Liver (tissue), 9 donors: Measurements from ENCODE around the gene PRKN. TPM values are rescaled to one million over a fixed set of nuclear protein-coding genes. Genes with fewer than 3 reads are reported as not detected.

ENCODE experiments used
- DNase-seq: peaks from one replicate; pipeline ENCODE4 v3.0.0-alpha.2; 2017; ENCODE audit warnings: low spot score
- H3K27ac ChIP-seq, 2 donors: one replicate each; pipeline ENCODE4 v1.7.0; 2013; ENCODE audit warnings: inconsistent platforms in 2 of 2, low read length in 2 of 2, control low read depth in 1 of 2, low read depth in 1 of 2, mild to moderate bottlenecking in 1 of 2
- H3K27me3 ChIP-seq, 4 donors: one replicate each; pipeline versions ENCODE4 v1.6.1 to v1.7.0; 2013; ENCODE audit warnings: low read length in 3 of 4, inconsistent platforms in 1 of 4, mild to moderate bottlenecking in 1 of 4, moderate library complexity in 1 of 4; ENCODE audit not compliant: control insufficient read depth in 4 of 4, insufficient read depth in 4 of 4
- H3K36me3 ChIP-seq, 4 donors: one replicate each; pipeline versions ENCODE4 v1.6.1 to v1.7.0; 2013; ENCODE audit warnings: low read length in 3 of 4, mild to moderate bottlenecking in 3 of 4, low read depth in 1 of 4, moderate library complexity in 1 of 4; ENCODE audit not compliant: control insufficient read depth in 4 of 4, insufficient read depth in 3 of 4
- H3K4me1 ChIP-seq, 4 donors: one replicate each; pipeline versions ENCODE4 v1.6.1 to v1.7.0; 2013; ENCODE audit warnings: low read length in 3 of 4, mild to moderate bottlenecking in 3 of 4, moderate library complexity in 1 of 4; ENCODE audit not compliant: control insufficient read depth in 4 of 4, insufficient read depth in 4 of 4
- H3K4me3 ChIP-seq, 3 donors: one replicate each; pipeline versions ENCODE4 v1.6.1 to v1.7.0; 2013; ENCODE audit warnings: low read length in 3 of 3, control low read depth in 1 of 3, low read depth in 1 of 3, mild to moderate bottlenecking in 1 of 3
- H3K9ac ChIP-seq, 2 donors: one replicate each; pipeline ENCODE4 v1.7.0; 2013; ENCODE audit warnings: low read length in 2 of 2, mild to moderate bottlenecking in 2 of 2, moderate library complexity in 2 of 2, control low read depth in 1 of 2, low read depth in 1 of 2
- H3K9me3 ChIP-seq, 4 donors: one replicate each; pipeline versions ENCODE4 v1.6.1 to v1.7.0; 2013; ENCODE audit warnings: low read length in 3 of 4; ENCODE audit not compliant: control insufficient read depth in 4 of 4
- EGR1 ChIP-seq, 2 donors: IDR thresholded peaks; 2 replicates each; pipeline ENCODE4 v1.6.1; 2016 to 2018; ENCODE audit warnings: antibody characterized with exemption in 2 of 2, low read depth in 2 of 2
- FOXA1 ChIP-seq: IDR thresholded peaks from 2 replicates; pipeline ENCODE4 v1.6.1; 2016; ENCODE audit warnings: antibody characterized with exemption
- GABPA ChIP-seq, 2 donors: IDR thresholded peaks in 1 of 2; conservative IDR thresholded peaks in 1 of 2; 2 replicates each; pipeline ENCODE4 v1.6.1; 2016; ENCODE audit warnings: antibody characterized with exemption in 2 of 2, mild to moderate bottlenecking in 1 of 2, moderate library complexity in 1 of 2
- HNF4A ChIP-seq, 2 donors: conservative IDR thresholded peaks; 2 replicates each; pipeline ENCODE4 v1.6.1; 2016; ENCODE audit warnings: antibody characterized with exemption in 2 of 2, mild to moderate bottlenecking in 2 of 2
- HNF4G ChIP-seq: IDR thresholded peaks from 2 replicates; pipeline ENCODE4 v1.6.1; 2016; ENCODE audit warnings: antibody characterized with exemption
- NR2F2 ChIP-seq: IDR thresholded peaks from 2 replicates; pipeline ENCODE4 v1.6.1; 2016; ENCODE audit warnings: antibody characterized with exemption
- RAD21 ChIP-seq, 2 donors: IDR thresholded peaks; 2 replicates each; pipeline ENCODE4 v1.6.1; 2016; ENCODE audit warnings: antibody characterized with exemption in 2 of 2, mild to moderate bottlenecking in 2 of 2
- RXRA ChIP-seq, 2 donors: IDR thresholded peaks; 2 replicates each; pipeline ENCODE4 v1.6.1; 2017 to 2018; ENCODE audit warnings: antibody characterized with exemption in 2 of 2, mild to moderate bottlenecking in 1 of 2
- SP1 ChIP-seq: IDR thresholded peaks from 2 replicates; pipeline ENCODE4 v1.6.1; 2018; ENCODE audit warnings: antibody characterized with exemption, mild to moderate bottlenecking
- TAF1 ChIP-seq: conservative IDR thresholded peaks from 2 replicates; pipeline ENCODE4 v1.6.1; 2016; ENCODE audit warnings: antibody characterized with exemption, mild to moderate bottlenecking
- YY1 ChIP-seq: IDR thresholded peaks from 2 replicates; pipeline ENCODE4 v1.6.1; 2016; ENCODE audit warnings: antibody characterized with exemption, mild to moderate bottlenecking
- WGBS: extraction: QIAGEN DNeasy Blood & Tissue Kit; methylation state at CpG from one replicate; pipeline ENCODE4 v1.1.7; 2013; 5-methylcytosine and 5-hydroxymethylcytosine counted together
- polyA plus RNA-seq, 2 donors: library from polyadenylated mRNA; stranded (reverse) in 1 of 2; unstranded in 1 of 2; fragments of 200-250 nt in 1 of 2; fragments of >200 nt in 1 of 2; fragmentation: Nextera tagmentation in 1 of 2; extraction: Ambion mirVana in 1 of 2; gene quantifications; one replicate each; pipeline versions ENCODE4 v1.2.1 to v1.2.3, GENCODE V29; 2013 to 2015
- total RNA-seq, 2 donors: library from RNA; depleted of rRNA; stranded (reverse); fragments of >200 nt; gene quantifications; one replicate each; pipeline ENCODE4 v1.2.3, GENCODE V29; 2014
- TF ChIP-seq, protein P1 (sequence below): IDR thresholded peaks from 2 replicates; pipeline ENCODE4 v1.6.1; 2016; ENCODE audit warnings: antibody characterized with exemption
- TF ChIP-seq, protein P2 (sequence below): IDR thresholded peaks from 2 replicates; pipeline ENCODE4 v1.6.1; 2016; ENCODE audit warnings: antibody characterized with exemption
- TF ChIP-seq, protein P3 (sequence below): fragments of 150-350 bp; IDR thresholded peaks from 2 replicates; pipeline ENCODE4 v1.5.1; 2017; ENCODE audit warnings: improper control_type of control experiment, low read depth, low read length; ENCODE audit not compliant: missing input control
- TF ChIP-seq, protein P4 (sequence below): IDR thresholded peaks from 2 replicates; pipeline ENCODE4 v1.6.1; 2016; ENCODE audit warnings: antibody characterized with exemption, mild to moderate bottlenecking
- TF ChIP-seq, protein P5 (sequence below): IDR thresholded peaks from 2 replicates; pipeline ENCODE4 v1.6.1; 2016; ENCODE audit warnings: antibody characterized with exemption
- donor health status: healthy.
- donor health status: healthy.
- donor health status: healthy.
- donor health status: healthy.
- donor health status: healthy.

Gene PRKN
- total and polyA plus RNA-seq, 4 donors = 0.47 to 4.1 (median 3.2) TPM

DNA sequence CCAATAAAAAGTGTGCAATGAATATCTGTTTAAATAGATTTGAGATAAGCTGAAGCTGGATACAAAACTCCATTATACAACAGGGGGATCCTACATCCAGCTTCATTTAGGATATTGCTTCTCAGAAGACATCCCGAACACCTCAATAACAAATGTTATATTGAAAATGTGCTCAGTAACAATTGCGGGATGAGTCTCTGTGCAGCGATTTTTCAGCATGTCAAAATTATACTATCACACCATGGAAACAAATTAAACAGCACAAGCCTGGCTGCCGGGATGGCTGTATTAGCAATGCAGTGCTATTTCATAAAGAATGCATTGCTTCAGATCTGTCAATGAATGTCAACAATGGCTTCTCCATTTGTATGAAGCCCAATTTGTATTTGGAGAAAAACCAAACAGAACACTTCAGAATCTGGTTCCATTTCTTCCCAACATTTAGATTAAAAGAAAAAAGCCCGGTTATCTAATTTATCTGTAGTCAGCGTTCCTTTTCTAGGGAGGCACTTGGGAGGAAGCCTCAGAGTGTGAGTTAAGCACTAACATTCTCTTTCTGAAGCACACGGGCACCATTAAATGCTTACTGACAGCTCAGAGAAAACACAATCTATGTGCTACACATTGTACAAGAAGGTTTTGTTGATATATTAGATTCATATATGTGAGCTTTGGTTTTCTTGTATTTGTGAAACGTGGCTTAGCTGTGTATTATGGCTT is 1142.8 kb downstream of the PRKN start:
- Histone ChIP-seq H3K4me1 (no peaks in the 10 kb centered on the region), H3K9ac (no peak overlapping the region), H3K27me3 (no peaks in the 10 kb centered on the region), H3K27ac (no peak overlapping the region), H3K4me3 (no peak overlapping the region), H3K9me3 (no peaks in the 10 kb centered on the region), H3K36me3 (no peaks in the 10 kb centered on the region)
- no peak for TF ChIP-seq TAF1
- TF ChIP-seq HNF4G = no peak
- TF ChIP-seq FOXA1 = no peak
- TF ChIP-seq RXRA (IDR thresholded peaks at IDR 0.05) = no peak
- no peak for TF ChIP-seq YY1
- TF ChIP-seq, protein P1, sequence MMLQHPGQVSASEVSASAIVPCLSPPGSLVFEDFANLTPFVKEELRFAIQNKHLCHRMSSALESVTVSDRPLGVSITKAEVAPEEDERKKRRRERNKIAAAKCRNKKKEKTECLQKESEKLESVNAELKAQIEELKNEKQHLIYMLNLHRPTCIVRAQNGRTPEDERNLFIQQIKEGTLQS = no peak
- TF ChIP-seq HNF4A (conservative IDR thresholded peaks at IDR 0.05) = no peak
- TF ChIP-seq RAD21 (IDR thresholded peaks at IDR 0.05) = no peak
- TF ChIP-seq, protein P2, sequence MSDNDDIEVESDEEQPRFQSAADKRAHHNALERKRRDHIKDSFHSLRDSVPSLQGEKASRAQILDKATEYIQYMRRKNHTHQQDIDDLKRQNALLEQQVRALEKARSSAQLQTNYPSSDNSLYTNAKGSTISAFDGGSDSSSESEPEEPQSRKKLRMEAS = no peak
- TF ChIP-seq EGR1 (IDR thresholded peaks at IDR 0.05; ENCODE audit: low read depth in 2 of 2) = no peak
- no peak for TF ChIP-seq NR2F2
- TF ChIP-seq, protein P3, sequence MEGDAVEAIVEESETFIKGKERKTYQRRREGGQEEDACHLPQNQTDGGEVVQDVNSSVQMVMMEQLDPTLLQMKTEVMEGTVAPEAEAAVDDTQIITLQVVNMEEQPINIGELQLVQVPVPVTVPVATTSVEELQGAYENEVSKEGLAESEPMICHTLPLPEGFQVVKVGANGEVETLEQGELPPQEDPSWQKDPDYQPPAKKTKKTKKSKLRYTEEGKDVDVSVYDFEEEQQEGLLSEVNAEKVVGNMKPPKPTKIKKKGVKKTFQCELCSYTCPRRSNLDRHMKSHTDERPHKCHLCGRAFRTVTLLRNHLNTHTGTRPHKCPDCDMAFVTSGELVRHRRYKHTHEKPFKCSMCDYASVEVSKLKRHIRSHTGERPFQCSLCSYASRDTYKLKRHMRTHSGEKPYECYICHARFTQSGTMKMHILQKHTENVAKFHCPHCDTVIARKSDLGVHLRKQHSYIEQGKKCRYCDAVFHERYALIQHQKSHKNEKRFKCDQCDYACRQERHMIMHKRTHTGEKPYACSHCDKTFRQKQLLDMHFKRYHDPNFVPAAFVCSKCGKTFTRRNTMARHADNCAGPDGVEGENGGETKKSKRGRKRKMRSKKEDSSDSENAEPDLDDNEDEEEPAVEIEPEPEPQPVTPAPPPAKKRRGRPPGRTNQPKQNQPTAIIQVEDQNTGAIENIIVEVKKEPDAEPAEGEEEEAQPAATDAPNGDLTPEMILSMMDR = no peak
- TF ChIP-seq, protein P4, sequence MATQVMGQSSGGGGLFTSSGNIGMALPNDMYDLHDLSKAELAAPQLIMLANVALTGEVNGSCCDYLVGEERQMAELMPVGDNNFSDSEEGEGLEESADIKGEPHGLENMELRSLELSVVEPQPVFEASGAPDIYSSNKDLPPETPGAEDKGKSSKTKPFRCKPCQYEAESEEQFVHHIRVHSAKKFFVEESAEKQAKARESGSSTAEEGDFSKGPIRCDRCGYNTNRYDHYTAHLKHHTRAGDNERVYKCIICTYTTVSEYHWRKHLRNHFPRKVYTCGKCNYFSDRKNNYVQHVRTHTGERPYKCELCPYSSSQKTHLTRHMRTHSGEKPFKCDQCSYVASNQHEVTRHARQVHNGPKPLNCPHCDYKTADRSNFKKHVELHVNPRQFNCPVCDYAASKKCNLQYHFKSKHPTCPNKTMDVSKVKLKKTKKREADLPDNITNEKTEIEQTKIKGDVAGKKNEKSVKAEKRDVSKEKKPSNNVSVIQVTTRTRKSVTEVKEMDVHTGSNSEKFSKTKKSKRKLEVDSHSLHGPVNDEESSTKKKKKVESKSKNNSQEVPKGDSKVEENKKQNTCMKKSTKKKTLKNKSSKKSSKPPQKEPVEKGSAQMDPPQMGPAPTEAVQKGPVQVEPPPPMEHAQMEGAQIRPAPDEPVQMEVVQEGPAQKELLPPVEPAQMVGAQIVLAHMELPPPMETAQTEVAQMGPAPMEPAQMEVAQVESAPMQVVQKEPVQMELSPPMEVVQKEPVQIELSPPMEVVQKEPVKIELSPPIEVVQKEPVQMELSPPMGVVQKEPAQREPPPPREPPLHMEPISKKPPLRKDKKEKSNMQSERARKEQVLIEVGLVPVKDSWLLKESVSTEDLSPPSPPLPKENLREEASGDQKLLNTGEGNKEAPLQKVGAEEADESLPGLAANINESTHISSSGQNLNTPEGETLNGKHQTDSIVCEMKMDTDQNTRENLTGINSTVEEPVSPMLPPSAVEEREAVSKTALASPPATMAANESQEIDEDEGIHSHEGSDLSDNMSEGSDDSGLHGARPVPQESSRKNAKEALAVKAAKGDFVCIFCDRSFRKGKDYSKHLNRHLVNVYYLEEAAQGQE = no peak
- no peak for TF ChIP-seq SP1
- no peak for TF ChIP-seq GABPA (IDR thresholded peaks at IDR 0.05 in 1 of 2, conservative IDR thresholded peaks at IDR 0.05 in 1 of 2)
- TF ChIP-seq, protein P5, sequence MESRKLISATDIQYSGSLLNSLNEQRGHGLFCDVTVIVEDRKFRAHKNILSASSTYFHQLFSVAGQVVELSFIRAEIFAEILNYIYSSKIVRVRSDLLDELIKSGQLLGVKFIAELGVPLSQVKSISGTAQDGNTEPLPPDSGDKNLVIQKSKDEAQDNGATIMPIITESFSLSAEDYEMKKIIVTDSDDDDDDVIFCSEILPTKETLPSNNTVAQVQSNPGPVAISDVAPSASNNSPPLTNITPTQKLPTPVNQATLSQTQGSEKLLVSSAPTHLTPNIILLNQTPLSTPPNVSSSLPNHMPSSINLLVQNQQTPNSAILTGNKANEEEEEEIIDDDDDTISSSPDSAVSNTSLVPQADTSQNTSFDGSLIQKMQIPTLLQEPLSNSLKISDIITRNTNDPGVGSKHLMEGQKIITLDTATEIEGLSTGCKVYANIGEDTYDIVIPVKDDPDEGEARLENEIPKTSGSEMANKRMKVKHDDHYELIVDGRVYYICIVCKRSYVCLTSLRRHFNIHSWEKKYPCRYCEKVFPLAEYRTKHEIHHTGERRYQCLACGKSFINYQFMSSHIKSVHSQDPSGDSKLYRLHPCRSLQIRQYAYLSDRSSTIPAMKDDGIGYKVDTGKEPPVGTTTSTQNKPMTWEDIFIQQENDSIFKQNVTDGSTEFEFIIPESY = no peak
- no peak for DNase-seq
- 90% methylated on average over 8 of the region's 8 CpGs for WGBS
